ENCODE data around the gene RABEP2. TPM values are rescaled to one million over a fixed set of nuclear protein-coding genes. Genes with fewer than 3 reads are reported as not detected.

RABEP2 gene
- total and polyA plus RNA-seq, 9 of the 15 experiments (the other 6 are each of a cell fraction or from before 2014, with no cell fraction given) = 0.15 to 13.4 (median 3.5) TPM

GRCh38 chr16:28974437-28975157 is 49.6 kb upstream of the RABEP2 start, which contains the start of gene SPNS1 (continued):
- TF ChIP-seq TFAP4 (CRISPR knock-in tag; IDR thresholded peaks at IDR 0.05; ENCODE audit: borderline replicate concordance) = peak; percentile 95
- peak; percentile 80; the same call in 1 of the 2 replicates for TF ChIP-seq ZBTB7A (IDR thresholded peaks at IDR 0.05; ENCODE audit: borderline replicate concordance, control insufficient read depth, low read depth, low read length)
- TF ChIP-seq NFATC3 (IDR thresholded peaks at IDR 0.05) = no peak
- no peak for TF ChIP-seq HDAC6 (IDR thresholded peaks at IDR 0.05; ENCODE audit: low read depth, low read length)
- no peak for TF ChIP-seq ZBTB1 (CRISPR knock-in tag; IDR thresholded peaks at IDR 0.05; ENCODE audit: borderline replicate concordance, low read depth)
- TF ChIP-seq TRIM25 (IDR thresholded peaks at IDR 0.05; ENCODE audit: borderline replicate concordance) = no peak
- TF ChIP-seq ARID2 (IDR thresholded peaks at IDR 0.05) = no peak
- TF ChIP-seq FOXA1 (IDR thresholded peaks at IDR 0.05; ENCODE audit: borderline replicate concordance) = no peak
- TF ChIP-seq ZNF57 (CRISPR knock-in tag; IDR thresholded peaks at IDR 0.05) = no peak
- no peak for TF ChIP-seq ILK (tag; IDR thresholded peaks at IDR 0.05; ENCODE audit: borderline replicate concordance, low read depth)
- TF ChIP-seq ATF6 (CRISPR knock-in tag; IDR thresholded peaks at IDR 0.05) = no peak; the same call in 1 of the 2 replicates
- no peak for TF ChIP-seq ZNF507 (tag; conservative IDR thresholded peaks at IDR 0.05)
- no peak for TF ChIP-seq ERF (CRISPR knock-in tag; IDR thresholded peaks at IDR 0.05)
- no peak for TF ChIP-seq GATAD2B (IDR thresholded peaks at IDR 0.05; ENCODE audit: borderline replicate concordance)
- peak; percentile 43 for TF ChIP-seq CREB1 (IDR thresholded peaks at IDR 0.05)
- peak; percentile 48; the same call in 1 of the 2 replicates for TF ChIP-seq CREB1 (CRISPR knock-in tag; IDR thresholded peaks at IDR 0.05)
- no peak; the same call in 1 of the 2 replicates for TF ChIP-seq ARID1B (IDR thresholded peaks at IDR 0.05)
- TF ChIP-seq ZNF589 (CRISPR knock-in tag; IDR thresholded peaks at IDR 0.05; ENCODE audit: low read depth) = peak; percentile 70; the same call in 1 of the 2 replicates
- no peak for TF ChIP-seq ZNF324 (CRISPR knock-in tag; IDR thresholded peaks at IDR 0.05)
- peak; percentile 90 for TF ChIP-seq ZNF395 (CRISPR knock-in tag; IDR thresholded peaks at IDR 0.05)
- TF ChIP-seq ZEB2 (IDR thresholded peaks at IDR 0.05) = peak; percentile 34; the same call in 1 of the 2 replicates
- peak; percentile 90 for TF ChIP-seq RFX1 (IDR thresholded peaks at IDR 0.05)
- TF ChIP-seq DPF2 (IDR thresholded peaks at IDR 0.05) = no peak
- TF ChIP-seq NCOA4 (IDR thresholded peaks at IDR 0.05; ENCODE audit: partially characterized antibody) = no peak
